Bone marrow (tissue), 2 donors: Measurements from ENCODE around the gene MNAT1.

Source experiments
- DNase-seq, 2 donors: peaks; one replicate each; lab custom pipeline; 2025; lab: John Stamatoyannopoulos, UW

Gene MNAT1

GRCh38 chr14:60968099-60968498 lies 233.5 kb downstream of the MNAT1 start:
- DNase-seq = no peak

DNA sequence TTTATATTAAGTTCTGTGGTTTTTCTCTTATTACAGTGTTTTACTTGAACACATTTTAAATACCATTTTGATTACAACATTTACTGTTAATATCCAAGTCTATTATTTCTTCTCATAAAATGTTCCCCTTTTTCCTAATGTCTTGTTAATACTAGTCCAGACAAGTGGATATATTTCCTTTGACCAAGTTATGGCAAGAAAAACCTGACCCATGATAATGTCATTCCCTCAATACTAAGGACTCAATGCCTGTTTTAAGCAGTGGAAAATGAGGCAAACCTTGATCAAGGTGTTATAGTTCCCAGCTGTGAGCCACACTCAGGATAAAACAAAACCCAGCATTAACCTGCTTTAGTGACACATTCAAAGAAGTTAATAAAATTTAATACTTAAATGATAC lies 234.1 kb downstream of the MNAT1 start:
- DNase-seq = no peak

DNA sequence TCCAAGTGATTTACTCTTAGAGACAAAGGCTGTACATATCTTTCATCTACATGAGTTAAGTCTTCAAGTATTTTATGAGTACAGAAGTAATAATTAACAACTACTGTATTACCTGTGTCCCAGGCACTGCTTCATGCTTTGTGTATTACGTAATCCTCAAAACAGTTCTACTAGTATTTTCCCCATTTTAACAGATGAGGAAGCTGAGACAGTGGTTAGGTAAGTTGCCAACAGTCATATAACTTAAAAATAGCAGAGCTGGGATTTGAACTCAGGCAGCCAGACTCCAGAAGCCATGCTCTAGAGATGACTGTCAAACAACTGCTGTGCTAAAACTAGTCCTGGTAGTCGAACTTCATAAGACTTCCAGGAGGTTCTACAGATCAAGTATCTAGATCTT lies 235.6 kb downstream of the MNAT1 start:
- DNase-seq = no peak

- DNase-seq = no peak
These were observed 236.7 kb downstream of the MNAT1 start for GRCh38 chr14:60971271-60971670.

GRCh38 chr14:60972295-60972694 lies 237.7 kb downstream of the MNAT1 start:
- no peak for DNase-seq

GRCh38 chr14:60973070-60973469 lies 238.5 kb downstream of the MNAT1 start:
- no peak for DNase-seq

- DNase-seq = no peak
These were observed 239.6 kb downstream of the MNAT1 start for GRCh38 chr14:60974090-60974651.

GRCh38 chr14:60975551-60975950 lies 241.0 kb downstream of the MNAT1 start:
- DNase-seq = no peak

DNA sequence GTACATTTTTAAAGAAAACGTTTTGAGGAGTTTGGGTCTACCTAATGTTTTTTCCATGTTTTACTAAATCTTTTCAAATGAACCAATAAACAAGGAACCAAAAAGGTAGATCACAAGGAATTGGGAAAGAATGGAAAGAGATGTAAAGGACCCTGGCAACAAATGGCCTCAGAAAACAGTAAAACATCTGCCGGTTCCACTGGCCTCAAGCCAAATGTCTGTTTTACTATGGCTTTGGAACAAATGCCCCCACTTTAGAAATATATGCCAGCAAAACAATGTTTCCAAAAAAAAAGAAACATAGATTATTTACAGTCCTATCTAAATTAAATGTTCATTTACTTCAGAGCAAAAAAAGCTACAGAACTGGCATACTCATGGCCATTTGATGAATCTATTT lies 243.3 kb downstream of the MNAT1 start:
- DNase-seq = no peak

DNA sequence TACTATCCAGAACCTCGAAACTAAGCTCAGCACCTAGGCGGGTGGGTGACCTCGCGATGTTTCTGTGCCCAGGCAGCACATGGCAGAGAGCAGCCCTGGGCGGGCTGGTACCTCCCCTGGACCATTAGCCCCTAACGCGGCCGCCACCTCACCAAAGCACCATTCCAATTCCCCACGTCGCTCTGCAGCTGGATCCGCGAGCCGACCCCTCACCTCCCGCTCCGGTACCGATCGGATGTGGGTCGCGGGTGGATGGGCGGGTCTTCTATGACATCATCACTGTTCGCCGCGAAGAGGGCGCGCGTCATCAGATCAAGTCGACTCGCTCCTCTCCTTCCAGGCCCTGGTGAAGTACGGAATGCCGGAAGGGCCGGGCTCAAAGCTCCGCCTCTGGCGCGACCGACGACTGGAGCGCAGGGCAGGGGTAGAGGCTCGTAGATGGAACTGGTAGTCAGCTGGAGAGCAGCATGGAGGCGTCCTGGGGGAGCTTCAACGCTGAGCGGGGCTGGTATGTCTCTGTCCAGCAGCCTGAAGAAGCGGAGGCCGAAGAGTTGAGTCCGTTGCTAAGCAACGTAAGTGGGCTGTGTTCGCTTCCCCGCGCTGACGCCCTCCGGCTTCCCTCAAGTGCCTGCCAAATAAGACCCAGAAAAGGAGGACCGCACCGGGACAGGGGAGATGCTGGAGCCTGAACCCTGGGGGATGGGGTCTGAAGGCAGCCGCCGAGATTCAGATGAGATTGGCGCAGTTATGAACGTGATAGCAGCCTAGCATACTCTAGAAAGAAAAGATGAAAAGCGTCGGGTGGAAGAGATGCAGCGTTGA lies 246.5 kb downstream of the MNAT1 start, which contains the start of the genes SLC38A6 and TRMT5:
TSS of gene SLC38A6 (plus strand) at position 435 of the 822 bp plus-strand sequence. CDS start at position 468, 33 bp downstream.
TSS of gene TRMT5 (minus strand) at position 269 of the 822 bp plus-strand sequence. CDS start at position 163, 106 bp downstream.
- DNase-seq = peak; percentile 59 to 86

DNA sequence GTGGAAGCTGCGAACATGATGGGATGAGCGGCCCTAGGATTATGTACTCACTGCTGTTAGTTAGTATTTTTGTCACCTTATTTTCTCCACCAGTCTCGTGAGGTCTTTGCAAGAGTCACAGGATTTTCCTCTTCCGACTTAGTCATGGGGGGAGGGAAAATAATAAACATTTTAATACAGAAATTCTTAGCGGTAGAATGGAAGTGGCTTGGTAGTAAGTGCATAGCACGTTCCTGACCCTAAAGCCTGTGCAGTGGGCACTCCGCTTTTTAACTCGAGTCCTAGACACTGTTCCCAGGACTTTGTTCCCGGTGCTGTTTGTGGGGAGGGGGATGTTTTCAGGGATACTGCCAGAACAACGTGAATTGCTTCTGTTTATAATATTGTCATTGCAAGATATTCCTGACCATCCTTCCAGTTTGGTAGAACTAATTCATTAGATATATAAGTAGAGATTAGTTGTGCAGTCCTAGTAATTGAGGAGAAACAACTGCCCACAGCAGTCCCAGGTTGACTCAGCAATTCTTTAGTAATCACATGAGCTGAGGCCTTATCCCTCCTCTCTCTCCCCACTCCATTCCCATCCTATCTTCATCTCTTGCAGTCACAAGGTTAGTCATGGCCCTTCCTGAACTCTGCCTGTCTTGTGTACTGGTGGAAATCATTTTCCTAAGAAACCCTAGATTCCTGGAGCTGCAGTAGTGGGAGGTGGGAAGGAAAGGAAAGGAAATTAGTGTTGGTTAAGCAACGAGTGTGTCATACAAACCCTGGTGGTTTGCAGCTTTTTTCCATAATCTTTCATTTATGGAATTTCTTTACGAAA lies 247.3 kb downstream of the MNAT1 start:
- DNase-seq = no peak

- no peak for DNase-seq
These were observed 249.6 kb downstream of the MNAT1 start for GRCh38 chr14:60984196-60984595.

GRCh38 chr14:60986500-60986899 lies 251.9 kb downstream of the MNAT1 start:
- no peak for DNase-seq

DNA sequence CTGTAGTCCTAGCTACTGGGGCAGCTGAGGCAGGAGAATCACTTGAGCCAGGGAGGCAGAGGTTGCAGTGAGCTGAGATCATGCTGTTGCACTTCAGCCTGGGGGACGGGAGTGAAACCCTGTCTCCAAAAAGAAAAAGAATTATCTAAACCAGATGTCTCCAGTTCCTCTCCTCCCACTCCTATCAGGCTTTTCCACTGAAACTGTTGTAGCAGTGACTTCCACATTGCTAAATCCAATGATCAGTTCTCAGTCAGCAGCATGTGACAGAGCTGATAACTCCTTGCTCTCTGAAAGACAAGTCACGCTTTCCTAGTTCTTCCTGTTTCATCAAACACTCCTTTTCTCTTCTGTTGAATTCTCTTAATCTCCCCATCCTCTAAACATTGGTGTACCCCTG lies 255.0 kb downstream of the MNAT1 start:
- no peak for DNase-seq

- DNase-seq = no peak
These were observed 264.1 kb downstream of the MNAT1 start for GRCh38 chr14:60998617-60999016.

GRCh38 chr14:60999536-60999935 lies 265.0 kb downstream of the MNAT1 start:
- DNase-seq = no peak

- DNase-seq = no peak
These were observed 269.0 kb downstream of the MNAT1 start for GRCh38 chr14:61003571-61003970.

DNA sequence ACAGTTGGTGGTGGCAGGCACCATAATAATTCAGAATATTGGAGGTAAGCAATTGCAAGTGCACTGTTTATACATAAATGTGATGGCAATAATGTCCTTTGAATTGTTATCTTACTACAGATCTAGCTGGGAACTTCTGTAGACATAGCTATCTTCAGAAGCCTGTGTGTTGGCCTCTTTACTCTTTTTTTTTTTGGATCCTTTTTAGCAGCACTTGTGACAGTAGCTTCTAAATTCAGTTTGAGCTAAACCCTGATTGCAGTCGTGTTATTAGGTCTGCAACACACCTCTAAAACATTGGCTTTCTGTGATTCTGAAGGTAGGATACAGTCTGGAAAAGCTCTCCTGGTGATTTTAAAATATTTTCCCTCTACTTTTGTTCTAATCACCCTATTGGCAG lies 285.0 kb downstream of the MNAT1 start:
- DNase-seq = no peak
